KOPT-K1 (cell line): ENCODE results near the gene RHOBTB1.

Source experiments
- H3K27ac ChIP-seq: fragments of 200-600 bp; sonication (generic); 2 replicates; pipeline ENCODE4 v1.5.1; 2016; ENCODE audit warnings: antibody characterized with exemption, mild to moderate bottlenecking, low read depth, low read length; ENCODE audit not compliant: poor library complexity, severe bottlenecking
- H3K36me3 ChIP-seq: fragments of 200-600 bp; sonication (generic); 2 replicates; pipeline ENCODE4 v1.5.1; 2017; ENCODE audit warnings: antibody characterized with exemption, mild to moderate bottlenecking, low read length, moderate library complexity; ENCODE audit not compliant: insufficient read depth
- H3K9me3 ChIP-seq: fragments of 200-600 bp; sonication (generic); 2 replicates; pipeline ENCODE4 v1.5.1; 2017; ENCODE audit warnings: antibody characterized with exemption, low read length, mild to moderate bottlenecking; ENCODE audit not compliant: insufficient read depth, poor library complexity, severe bottlenecking

RHOBTB1 gene

GRCh38 chr10:60955316-60955715 is 11.3 kb upstream of the RHOBTB1 start:
- H3K9me3 ChIP-seq = no peaks in the 10 kb centered on the region
- H3K36me3 ChIP-seq = no peaks in the 10 kb centered on the region
- no peak overlapping the region for H3K27ac ChIP-seq

GRCh38 chr10:60954035-60954434 is 10.1 kb upstream of the RHOBTB1 start:
- Histone ChIP-seq H3K9me3 (no peaks in the 10 kb centered on the region), H3K27ac (no peak overlapping the region), H3K36me3 (no peaks in the 10 kb centered on the region)

- no peaks in the 10 kb centered on the region for H3K9me3 ChIP-seq
- no peaks in the 10 kb centered on the region for H3K36me3 ChIP-seq
- no peak overlapping the region for H3K27ac ChIP-seq
Observed at GRCh38 chr10:60953420-60953819, 9.4 kb upstream of the RHOBTB1 start.

- Histone ChIP-seq H3K36me3 (no peaks in the 10 kb centered on the region), H3K27ac (no peak overlapping the region), H3K9me3 (no peaks in the 10 kb centered on the region)
Observed at GRCh38 chr10:60952846-60953220, 8.8 kb upstream of the RHOBTB1 start.

- Histone ChIP-seq H3K27ac (no peak overlapping the region), H3K36me3 (no peaks in the 10 kb centered on the region), H3K9me3 (no peaks in the 10 kb centered on the region)
Observed at GRCh38 chr10:60952067-60952845, 8.3 kb upstream of the RHOBTB1 start.

GRCh38 chr10:60951272-60951724 is 7.3 kb upstream of the RHOBTB1 start:
- H3K27ac ChIP-seq = no peak overlapping the region
- no peaks in the 10 kb centered on the region for H3K36me3 ChIP-seq
- no peaks in the 10 kb centered on the region for H3K9me3 ChIP-seq

GRCh38 chr10:60950300-60950699 is 6.3 kb upstream of the RHOBTB1 start:
- Histone ChIP-seq H3K36me3 (no peaks in the 10 kb centered on the region), H3K9me3 (no peaks in the 10 kb centered on the region), H3K27ac (peak overlapping the region; percentile 32)

- H3K27ac ChIP-seq = no peak overlapping the region
- H3K36me3 ChIP-seq = no peaks in the 10 kb centered on the region
- no peaks in the 10 kb centered on the region for H3K9me3 ChIP-seq
Observed at GRCh38 chr10:60948851-60949250, 4.9 kb upstream of the RHOBTB1 start.

- Histone ChIP-seq H3K9me3 (no peaks in the 10 kb centered on the region), H3K36me3 (no peaks in the 10 kb centered on the region), H3K27ac (no peak overlapping the region)
Observed at GRCh38 chr10:60944910-60945297, 919 bp upstream of the RHOBTB1 start.

GRCh38 chr10:60943316-60944057 is 498 bp downstream of the RHOBTB1 start:
- Histone ChIP-seq H3K36me3 (no peaks in the 10 kb centered on the region), H3K9me3 (no peaks in the 10 kb centered on the region), H3K27ac (peak overlapping the region; percentile 66)

GRCh38 chr10:60942788-60943315 is 1.1 kb downstream of the RHOBTB1 start:
- Histone ChIP-seq H3K9me3 (no peaks in the 10 kb centered on the region), H3K36me3 (no peaks in the 10 kb centered on the region), H3K27ac (peak overlapping the region; percentile 66)

- Histone ChIP-seq H3K27ac (peak overlapping the region; percentile 66), H3K9me3 (no peaks in the 10 kb centered on the region), H3K36me3 (no peaks in the 10 kb centered on the region)
Observed at GRCh38 chr10:60942134-60942787, 1.7 kb downstream of the RHOBTB1 start.

GRCh38 chr10:60940446-60940845 is 3.5 kb downstream of the RHOBTB1 start:
- Histone ChIP-seq H3K27ac (no peak overlapping the region), H3K9me3 (no peaks in the 10 kb centered on the region), H3K36me3 (no peaks in the 10 kb centered on the region)

GRCh38 chr10:60937784-60938654 is 6.0 kb downstream of the RHOBTB1 start:
- no peaks in the 10 kb centered on the region for H3K9me3 ChIP-seq
- no peaks in the 10 kb centered on the region for H3K36me3 ChIP-seq
- H3K27ac ChIP-seq = no peak overlapping the region
